HG02981 (cell line): ENCODE data around the gene ZDHHC7.
A peak's percentile ranks its signal among the peaks of the same experiment; 100 is the strongest.

ENCODE experiments used
- ATAC-seq: cut with Tn5 transposase; IDR thresholded peaks from one replicate; pipeline ENCODE4 v1.9.1; 2021; ENCODE audit warnings: mild to moderate bottlenecking, moderate library complexity; ENCODE audit not compliant: unreplicated experiment

Gene ZDHHC7

GRCh38 chr16:85025781-85026653, 14.7 kb upstream of the ZDHHC7 start:
- no peak for ATAC-seq

- ATAC-seq = no peak
Measured at GRCh38 chr16:85019659-85020245, 8.4 kb upstream of the ZDHHC7 start.

- ATAC-seq = no peak
Measured at GRCh38 chr16:85018529-85019236, 7.3 kb upstream of the ZDHHC7 start.

DNA sequence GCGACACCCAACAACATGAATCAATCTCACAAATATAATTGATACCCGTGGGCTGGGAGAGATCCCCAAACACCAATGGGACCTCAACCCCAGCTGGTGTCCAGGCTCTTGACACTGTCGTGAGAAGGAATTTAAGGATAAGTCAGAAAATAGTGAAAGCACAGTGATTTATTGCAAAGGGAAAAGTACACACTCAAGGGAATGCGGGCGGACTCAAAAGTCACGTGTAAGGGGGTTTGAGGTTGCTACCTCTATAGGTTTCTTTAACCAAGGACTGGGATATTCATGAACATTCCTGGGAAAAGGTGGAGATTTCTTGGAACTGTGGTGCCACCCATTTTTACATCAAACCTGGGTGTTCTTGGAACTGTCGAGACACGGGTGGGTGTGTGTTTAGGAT, 6.3 kb upstream of the ZDHHC7 start:
- no peak for ATAC-seq

- peak; percentile 59 for ATAC-seq
Measured at GRCh38 chr16:85017151-85017550, 5.8 kb upstream of the ZDHHC7 start.

- no peak for ATAC-seq
Measured at GRCh38 chr16:85015481-85016187, 4.3 kb upstream of the ZDHHC7 start.

GRCh38 chr16:85014311-85014710, 3.0 kb upstream of the ZDHHC7 start:
- no peak for ATAC-seq

- ATAC-seq = no peak
Measured at GRCh38 chr16:85011846-85012284, 530 bp upstream of the ZDHHC7 start.

DNA sequence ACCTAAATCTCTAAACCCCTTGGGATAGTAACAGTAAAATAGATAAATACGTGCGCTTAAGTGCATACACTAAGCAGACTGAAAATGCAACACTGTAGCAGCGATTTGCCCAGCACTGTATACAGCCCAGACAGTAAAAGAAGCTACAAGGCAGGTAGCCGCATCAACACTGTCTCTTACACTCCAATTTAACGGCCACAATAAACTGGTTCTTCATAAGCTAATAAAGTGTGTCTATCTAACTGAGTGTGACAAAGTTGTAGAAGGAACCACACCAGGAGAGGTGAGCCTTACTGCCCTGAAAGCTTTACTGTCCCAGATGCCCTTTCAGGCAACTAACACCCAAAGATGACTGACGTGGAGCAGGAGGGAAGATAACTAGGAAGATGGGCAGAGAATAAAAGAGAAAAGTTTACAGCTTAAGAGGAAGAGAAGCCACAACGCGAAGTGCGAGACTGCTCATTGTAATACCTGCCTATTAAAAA, 847 bp downstream of the ZDHHC7 start:
- no peak for ATAC-seq

GRCh38 chr16:85008271-85008670, 3.1 kb downstream of the ZDHHC7 start:
- ATAC-seq = no peak

GRCh38 chr16:85007496-85008214, 3.7 kb downstream of the ZDHHC7 start:
- ATAC-seq = no peak

DNA sequence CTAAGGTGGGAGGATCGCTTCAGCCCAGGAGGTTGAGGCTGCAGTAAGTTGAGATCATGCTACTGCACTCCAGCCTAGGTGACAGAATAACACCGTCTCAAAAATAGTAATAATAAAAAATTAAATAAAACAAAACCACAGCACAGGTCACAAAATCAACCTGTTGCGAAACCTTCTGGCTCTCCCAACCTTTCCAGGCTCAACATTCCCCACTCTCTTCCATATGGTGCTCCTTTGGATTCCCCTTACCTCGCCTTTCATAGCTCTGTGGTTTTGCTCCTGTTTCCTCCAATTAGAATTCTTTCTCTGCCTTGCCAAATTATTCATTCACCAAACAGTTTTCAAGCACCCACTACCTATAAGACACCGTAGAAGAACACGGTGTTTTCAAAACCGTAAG, 4.7 kb downstream of the ZDHHC7 start:
- no peak for ATAC-seq

- no peak for ATAC-seq
Measured at GRCh38 chr16:85005285-85006069, 5.9 kb downstream of the ZDHHC7 start.

- no peak for ATAC-seq
Measured at GRCh38 chr16:85004587-85005205, 6.6 kb downstream of the ZDHHC7 start.

GRCh38 chr16:85003725-85004586, 7.4 kb downstream of the ZDHHC7 start:
- ATAC-seq = no peak

DNA sequence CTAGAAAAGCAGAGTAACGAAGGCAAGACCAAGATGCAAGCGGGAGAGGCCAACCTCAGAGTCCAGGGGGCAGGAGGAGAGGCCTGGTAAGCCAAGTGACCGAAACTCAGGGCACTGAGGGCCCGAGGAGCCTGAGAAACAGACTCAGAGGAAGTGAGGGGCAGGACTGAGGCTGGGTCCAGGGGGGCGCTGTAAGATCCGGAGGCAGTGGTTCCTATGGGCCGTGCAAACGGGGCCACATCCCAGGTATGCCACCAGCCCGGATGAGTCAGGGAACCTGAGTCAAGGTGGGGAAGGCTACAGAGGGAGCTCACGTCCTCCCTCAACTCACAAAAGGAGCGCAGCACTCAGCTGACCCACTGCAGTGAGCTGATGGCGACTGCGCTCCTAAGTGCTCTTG, 8.3 kb downstream of the ZDHHC7 start:
- no peak for ATAC-seq

GRCh38 chr16:85002608-85003007, 8.7 kb downstream of the ZDHHC7 start:
- no peak for ATAC-seq

- ATAC-seq = no peak
Measured at GRCh38 chr16:85002099-85002541, 9.2 kb downstream of the ZDHHC7 start.
